Fibroblast of the aortic adventitia (primary cell): ENCODE measurements around the gene RSRC1. TPM values are rescaled to one million over a fixed set of nuclear protein-coding genes. Genes with fewer than 3 reads are reported as not detected.
"Not testable (repeated sequence)": the region's sequence is repeated elsewhere in the genome, so short reads cannot be mapped to it uniquely, and the experiment has no call there.

Source experiments
- DNase-seq: peaks from one replicate; pipeline ENCODE4 v3.0.0-alpha.2; 2010; ENCODE audit warnings: low read depth
- H3K4me3 ChIP-seq: 2 replicates; pipeline ENCODE4 v1.5.1; 2011; ENCODE audit warnings: low read depth, mild to moderate bottlenecking, control low read depth, low read length, moderate library complexity
- total RNA-seq: library from RNA; depleted of rRNA; stranded (reverse); fragments of >200 nt; gene quantifications from 2 replicates; pipeline ENCODE4 v1.2.3, GENCODE V29; 2012; ENCODE audit warnings: low replicate concordance
- TF ChIP-seq, protein P1 (sequence below): IDR thresholded peaks from 2 replicates; pipeline ENCODE4 v1.5.1; 2011; ENCODE audit warnings: mild to moderate bottlenecking, low read length, control low read depth, inconsistent platforms; ENCODE audit not compliant: insufficient read depth

RSRC1 gene
- total RNA-seq, 1 donor: 45.8 TPM

DNA sequence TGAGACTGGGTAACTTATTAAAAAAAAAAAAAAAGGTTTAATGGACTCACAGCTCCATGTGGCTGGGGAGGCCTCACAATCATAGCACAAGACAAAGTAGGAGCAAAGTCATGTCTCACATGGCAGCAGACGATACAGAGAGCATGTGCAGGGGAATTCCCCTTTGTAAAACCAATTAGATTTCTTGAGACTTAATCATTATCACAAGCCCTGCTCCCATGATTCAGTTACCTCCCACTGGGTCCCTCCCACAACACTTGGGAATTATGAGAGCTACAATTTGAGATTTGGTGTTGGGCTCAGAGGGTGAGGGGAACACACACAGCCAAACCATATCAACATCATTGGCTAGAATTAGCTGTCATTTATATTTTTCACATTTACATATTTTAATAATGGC, 221.0 kb downstream of the RSRC1 start:
- no peak overlapping the region for H3K4me3 ChIP-seq
- DNase-seq: peak; percentile 5
- TF ChIP-seq, protein P1, sequence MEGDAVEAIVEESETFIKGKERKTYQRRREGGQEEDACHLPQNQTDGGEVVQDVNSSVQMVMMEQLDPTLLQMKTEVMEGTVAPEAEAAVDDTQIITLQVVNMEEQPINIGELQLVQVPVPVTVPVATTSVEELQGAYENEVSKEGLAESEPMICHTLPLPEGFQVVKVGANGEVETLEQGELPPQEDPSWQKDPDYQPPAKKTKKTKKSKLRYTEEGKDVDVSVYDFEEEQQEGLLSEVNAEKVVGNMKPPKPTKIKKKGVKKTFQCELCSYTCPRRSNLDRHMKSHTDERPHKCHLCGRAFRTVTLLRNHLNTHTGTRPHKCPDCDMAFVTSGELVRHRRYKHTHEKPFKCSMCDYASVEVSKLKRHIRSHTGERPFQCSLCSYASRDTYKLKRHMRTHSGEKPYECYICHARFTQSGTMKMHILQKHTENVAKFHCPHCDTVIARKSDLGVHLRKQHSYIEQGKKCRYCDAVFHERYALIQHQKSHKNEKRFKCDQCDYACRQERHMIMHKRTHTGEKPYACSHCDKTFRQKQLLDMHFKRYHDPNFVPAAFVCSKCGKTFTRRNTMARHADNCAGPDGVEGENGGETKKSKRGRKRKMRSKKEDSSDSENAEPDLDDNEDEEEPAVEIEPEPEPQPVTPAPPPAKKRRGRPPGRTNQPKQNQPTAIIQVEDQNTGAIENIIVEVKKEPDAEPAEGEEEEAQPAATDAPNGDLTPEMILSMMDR: no peak

DNA sequence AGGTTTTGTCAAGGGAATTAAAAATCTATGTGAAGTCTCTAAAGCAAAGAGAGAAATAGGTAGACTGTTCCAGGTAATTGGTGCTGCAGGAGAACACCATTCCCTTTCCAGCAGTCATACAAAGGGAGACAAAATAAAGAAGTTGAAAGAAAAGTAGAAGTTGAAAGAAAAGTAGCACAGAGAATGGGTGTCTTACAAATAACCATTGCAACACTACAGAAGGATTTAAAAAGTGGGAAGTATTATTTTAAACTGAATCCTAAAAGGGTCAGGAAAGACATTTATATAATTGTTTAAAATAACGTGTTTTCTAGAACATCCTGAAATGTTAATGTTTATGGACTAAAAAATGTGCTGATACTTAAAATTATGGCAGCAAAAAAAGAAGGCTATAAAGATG, 223.8 kb downstream of the RSRC1 start:
- DNase-seq: no peak
- TF ChIP-seq, protein P1: no peak
- no peak overlapping the region for H3K4me3 ChIP-seq

DNA sequence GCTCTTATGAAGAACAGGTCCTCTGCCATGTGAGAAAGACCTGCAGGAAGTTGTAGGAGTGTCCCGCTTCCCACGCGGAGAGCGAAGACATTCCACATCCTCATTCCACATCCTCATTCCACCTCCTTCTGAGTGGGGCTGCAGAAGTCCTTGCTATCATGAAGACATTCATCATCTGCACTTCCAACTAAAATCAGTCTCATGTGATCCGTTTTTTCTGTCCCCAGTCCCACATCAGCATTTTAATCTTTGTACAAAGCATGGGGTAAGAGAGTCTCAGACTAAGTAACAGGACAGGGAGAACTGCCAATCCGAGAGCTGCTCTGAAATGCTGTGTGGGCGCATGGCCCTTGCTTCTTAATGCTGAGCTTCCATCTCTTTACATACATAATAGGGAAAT, 227.2 kb downstream of the RSRC1 start:
- TF ChIP-seq, protein P1: no peak
- no peak for DNase-seq

DNA sequence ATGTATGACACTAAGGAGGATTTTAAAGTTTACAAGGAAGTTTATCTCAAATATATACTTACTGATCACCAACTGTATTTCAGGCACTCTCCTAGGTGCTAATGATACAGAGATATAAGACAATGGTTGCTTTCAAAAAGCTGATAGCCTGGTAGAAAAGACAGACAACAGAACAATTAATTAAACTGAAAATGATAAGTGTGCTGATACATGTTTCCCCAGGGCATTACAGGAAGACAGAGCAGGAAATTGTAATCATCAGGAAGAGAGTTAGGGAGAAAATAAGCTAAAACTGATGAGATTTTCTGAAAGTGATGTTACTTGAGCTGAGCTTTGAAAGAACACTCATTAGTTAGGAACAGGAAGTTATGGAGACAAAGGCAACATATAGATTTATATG, 229.7 kb downstream of the RSRC1 start:
- TF ChIP-seq, protein P1: no peak
- no peak for DNase-seq

More for the DNA sequence above, 227.2 kb downstream of the RSRC1 start:
- no peak overlapping the region for H3K4me3 ChIP-seq

DNA sequence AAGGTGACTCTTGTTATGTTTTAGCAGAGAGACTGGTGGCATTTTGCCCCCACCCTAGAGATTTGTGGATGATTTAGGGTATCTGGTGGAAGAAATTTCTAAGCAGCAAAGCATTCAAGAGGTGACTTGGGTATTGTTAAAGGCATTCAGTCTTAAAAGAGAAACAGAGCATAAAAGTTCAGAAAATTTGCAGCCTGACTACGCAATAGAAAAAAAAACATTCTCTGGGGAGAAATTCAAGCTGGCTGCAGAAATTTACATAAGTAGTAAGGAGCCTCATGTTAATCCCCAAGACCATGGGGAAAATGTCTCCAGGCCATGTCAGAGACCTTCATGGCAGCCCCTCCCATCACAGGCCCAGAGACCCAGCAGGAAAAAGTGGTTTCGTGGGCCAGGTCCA, 231.1 kb downstream of the RSRC1 start:
- H3K4me3 ChIP-seq, DNase-seq: not testable (repeated sequence)

More for the DNA sequence above, 229.7 kb downstream of the RSRC1 start:
- H3K4me3 ChIP-seq: no peak overlapping the region

DNA sequence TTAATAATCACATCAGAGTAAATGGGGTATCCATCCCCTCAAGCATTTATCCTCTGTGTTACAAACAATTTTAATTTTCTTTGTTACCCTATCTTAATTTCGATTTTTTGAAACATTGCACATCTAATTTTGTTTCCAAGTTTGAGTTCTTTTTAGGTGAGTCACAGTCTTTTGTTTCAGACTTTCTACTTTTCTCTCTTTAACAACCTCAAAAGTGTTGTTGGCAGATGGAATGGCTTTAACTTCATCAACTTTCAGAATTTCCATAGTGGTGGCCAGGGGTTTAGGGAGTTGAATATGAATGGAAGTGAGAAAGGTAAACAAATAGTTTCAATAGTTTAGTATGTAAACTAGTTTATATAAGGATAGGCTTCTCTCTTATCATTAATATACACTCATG, 238.1 kb downstream of the RSRC1 start:
- DNase-seq: peak; percentile 76
- TF ChIP-seq, protein P1: no peak
- no peak overlapping the region for H3K4me3 ChIP-seq

DNA sequence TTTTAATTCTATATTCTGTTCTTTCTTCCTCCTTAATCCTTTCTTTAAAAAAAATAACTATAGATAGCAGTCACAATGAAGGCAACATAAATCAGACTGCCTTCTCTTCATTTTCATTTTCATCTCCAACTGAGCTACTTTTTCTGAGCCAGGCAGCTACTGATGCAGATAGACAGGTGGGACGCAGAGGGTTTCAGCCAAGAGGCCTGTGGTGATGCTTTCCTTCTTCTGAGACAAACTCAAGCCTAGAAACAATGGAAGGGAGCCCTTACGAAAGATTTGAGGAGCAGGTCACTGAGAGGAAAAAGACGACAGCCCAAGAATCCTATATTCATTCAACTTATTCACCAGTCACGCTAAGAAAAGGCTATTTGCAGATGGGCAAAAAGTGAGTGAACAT, 241.1 kb downstream of the RSRC1 start:
- no peak for DNase-seq
- no peak overlapping the region for H3K4me3 ChIP-seq
- TF ChIP-seq, protein P1: no peak
